ENCODE results near the gene NRXN3.
A peak's percentile ranks its signal among the peaks of the same experiment; 100 is the strongest.

The NRXN3 gene

DNA sequence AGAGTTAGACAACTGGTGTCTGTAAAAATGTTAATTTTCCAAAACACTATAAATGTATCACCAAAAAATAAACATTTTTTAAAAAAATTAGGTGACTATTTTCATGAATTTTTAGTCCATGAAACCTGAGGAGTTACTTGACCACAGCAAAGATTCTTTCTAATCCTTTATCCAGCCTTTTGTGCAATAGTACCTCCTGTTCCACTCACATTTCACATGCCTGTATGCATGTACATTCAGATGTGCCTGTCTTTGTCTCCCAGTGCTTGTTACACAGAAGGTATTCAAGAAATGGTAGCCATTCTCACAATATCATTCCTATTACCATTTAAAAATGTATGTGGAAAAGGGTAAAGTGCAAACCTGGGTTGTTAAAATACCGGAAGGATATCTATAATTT lies 1184.2 kb downstream of the NRXN3 start:
- TF ChIP-seq, protein P1, sequence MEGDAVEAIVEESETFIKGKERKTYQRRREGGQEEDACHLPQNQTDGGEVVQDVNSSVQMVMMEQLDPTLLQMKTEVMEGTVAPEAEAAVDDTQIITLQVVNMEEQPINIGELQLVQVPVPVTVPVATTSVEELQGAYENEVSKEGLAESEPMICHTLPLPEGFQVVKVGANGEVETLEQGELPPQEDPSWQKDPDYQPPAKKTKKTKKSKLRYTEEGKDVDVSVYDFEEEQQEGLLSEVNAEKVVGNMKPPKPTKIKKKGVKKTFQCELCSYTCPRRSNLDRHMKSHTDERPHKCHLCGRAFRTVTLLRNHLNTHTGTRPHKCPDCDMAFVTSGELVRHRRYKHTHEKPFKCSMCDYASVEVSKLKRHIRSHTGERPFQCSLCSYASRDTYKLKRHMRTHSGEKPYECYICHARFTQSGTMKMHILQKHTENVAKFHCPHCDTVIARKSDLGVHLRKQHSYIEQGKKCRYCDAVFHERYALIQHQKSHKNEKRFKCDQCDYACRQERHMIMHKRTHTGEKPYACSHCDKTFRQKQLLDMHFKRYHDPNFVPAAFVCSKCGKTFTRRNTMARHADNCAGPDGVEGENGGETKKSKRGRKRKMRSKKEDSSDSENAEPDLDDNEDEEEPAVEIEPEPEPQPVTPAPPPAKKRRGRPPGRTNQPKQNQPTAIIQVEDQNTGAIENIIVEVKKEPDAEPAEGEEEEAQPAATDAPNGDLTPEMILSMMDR (IDR thresholded peaks at IDR 0.05) = no peak
- no peak overlapping the region for H3K4me3 Mint-ChIP-seq
- peaks cover 3% of the 10 kb centered on the region for H3K36me3 Mint-ChIP-seq (ENCODE audit: low read depth)
- H3K27ac Mint-ChIP-seq = no peak overlapping the region
- H3K27me3 Mint-ChIP-seq (ENCODE audit: low read depth, poor library complexity) = peaks cover 3% of the 10 kb centered on the region
- H3K9me3 Mint-ChIP-seq = no peaks in the 10 kb centered on the region
- H3K4me1 Mint-ChIP-seq = peaks cover 26% of the 10 kb centered on the region
- no peak for DNase-seq

DNA sequence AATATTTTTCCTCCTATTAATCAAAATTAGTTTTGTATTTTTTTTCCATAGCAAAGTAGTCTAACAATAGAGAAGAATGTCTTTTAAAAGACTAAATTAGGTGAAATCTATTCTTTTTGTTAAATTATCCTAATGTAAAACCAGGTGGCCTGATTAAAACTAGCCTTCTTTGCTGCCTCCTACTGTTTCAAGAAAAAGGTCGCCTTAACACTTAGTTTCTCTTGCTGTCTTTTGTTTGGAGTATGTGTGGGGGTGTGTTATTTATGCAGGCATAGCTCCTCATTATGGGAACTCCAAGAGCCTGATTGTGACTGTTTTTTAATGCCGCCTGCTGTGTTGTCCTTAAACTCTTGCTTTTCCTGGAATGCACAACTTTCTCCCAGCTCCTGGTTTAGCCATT lies 1185.9 kb downstream of the NRXN3 start:
- no peaks in the 10 kb centered on the region for H3K36me3 Mint-ChIP-seq (ENCODE audit: low read depth)
- no peaks in the 10 kb centered on the region for H3K9me3 Mint-ChIP-seq
- peak overlapping the region; percentile 22 for H3K27ac Mint-ChIP-seq
- TF ChIP-seq, protein P1 (IDR thresholded peaks at IDR 0.05) = no peak
- H3K27me3 Mint-ChIP-seq (ENCODE audit: low read depth, poor library complexity) = no peaks in the 10 kb centered on the region
- H3K4me3 Mint-ChIP-seq = no peak overlapping the region
- no peak for DNase-seq
- H3K4me1 Mint-ChIP-seq = peaks cover 26% of the 10 kb centered on the region

DNA sequence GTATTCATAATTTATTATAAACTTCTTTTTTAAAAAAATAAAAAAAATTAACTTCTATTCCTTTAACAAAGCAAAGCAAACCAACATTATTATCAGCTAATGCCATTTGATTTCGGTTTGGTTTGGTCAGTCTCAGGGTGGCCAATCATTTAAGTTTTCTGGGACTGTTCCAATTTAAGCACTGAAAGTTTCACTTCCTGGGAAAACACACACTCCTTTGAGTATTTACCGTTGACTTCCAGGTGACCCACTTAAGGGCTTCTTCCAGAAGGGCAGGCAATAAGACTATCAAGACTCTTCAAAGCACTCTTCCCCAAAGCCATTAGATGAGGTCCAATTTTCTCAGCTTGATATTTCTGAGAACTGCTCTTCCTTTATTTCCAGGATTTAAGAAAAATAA lies 1187.1 kb downstream of the NRXN3 start:
- H3K27me3 Mint-ChIP-seq (ENCODE audit: low read depth, poor library complexity) = no peaks in the 10 kb centered on the region
- H3K9me3 Mint-ChIP-seq = no peaks in the 10 kb centered on the region
- H3K4me3 Mint-ChIP-seq = no peak overlapping the region
- no peak overlapping the region for H3K27ac Mint-ChIP-seq
- no peaks in the 10 kb centered on the region for H3K36me3 Mint-ChIP-seq (ENCODE audit: low read depth)
- peaks cover 26% of the 10 kb centered on the region for H3K4me1 Mint-ChIP-seq
- no peak for DNase-seq
- TF ChIP-seq, protein P1 (IDR thresholded peaks at IDR 0.05) = no peak

- DNase-seq = no peak
- Mint-ChIP-seq H3K4me1 (no peaks in the 10 kb centered on the region), H3K27ac (no peak overlapping the region), H3K9me3 (no peaks in the 10 kb centered on the region), H3K27me3 (ENCODE audit: low read depth, poor library complexity) (no peaks in the 10 kb centered on the region), H3K36me3 (ENCODE audit: low read depth) (peaks cover 4% of the 10 kb centered on the region), H3K4me3 (no peak overlapping the region)
- TF ChIP-seq, protein P1 (IDR thresholded peaks at IDR 0.05) = no peak
Measured at GRCh38 chr14:79363291-79363690, 1193.1 kb downstream of the NRXN3 start.

DNA sequence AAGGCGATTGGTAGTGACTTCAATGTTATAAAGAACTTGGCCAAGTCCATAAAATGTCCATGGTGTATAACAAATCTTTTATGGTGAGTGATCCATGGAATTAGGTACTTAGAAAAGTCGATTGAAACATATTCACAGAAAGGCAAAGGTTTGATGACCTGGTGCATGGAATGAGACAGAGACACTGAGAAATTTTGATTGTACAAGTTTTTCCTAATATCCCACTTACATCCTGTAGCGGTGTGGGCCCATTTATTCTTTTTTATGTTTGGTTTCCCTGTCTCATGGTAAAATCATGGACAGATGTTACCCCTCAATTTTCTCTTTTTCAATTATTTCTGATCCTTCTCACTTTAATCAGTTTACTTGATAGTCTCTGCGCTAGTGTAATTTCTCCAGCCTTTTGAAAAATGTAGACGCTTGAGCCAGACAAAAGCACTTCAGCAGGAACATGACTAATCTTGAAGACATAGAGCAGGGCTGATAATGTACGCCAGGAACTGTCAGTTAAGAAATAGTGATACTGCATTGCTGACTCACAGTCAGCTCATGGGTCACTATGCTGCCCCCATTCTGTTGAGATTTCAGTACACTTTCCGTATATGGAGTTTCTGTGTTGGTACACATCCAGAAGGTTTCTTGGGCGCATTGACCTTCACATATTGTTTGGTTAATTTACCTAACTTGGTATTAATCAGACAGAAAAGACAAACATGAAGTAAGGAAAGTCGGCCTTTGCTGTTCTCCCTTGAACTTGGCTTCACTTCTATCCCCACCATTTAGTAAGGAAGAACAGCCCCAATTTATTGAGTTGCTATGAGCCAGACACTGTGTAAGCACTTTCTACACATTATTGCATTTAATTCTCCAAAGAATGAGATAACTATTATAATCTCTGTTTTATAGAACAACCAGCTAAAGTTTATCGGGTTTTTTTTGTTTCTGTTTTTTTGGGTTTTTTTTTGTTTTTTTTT lies 1199.5 kb downstream of the NRXN3 start:
- DNase-seq = no peak
- H3K36me3 Mint-ChIP-seq (ENCODE audit: low read depth) = peaks cover 4% of the 10 kb centered on the region
- H3K4me3 Mint-ChIP-seq = no peak overlapping the region
- no peak overlapping the region for H3K27ac Mint-ChIP-seq
- peaks cover 3% of the 10 kb centered on the region for H3K4me1 Mint-ChIP-seq
- H3K9me3 Mint-ChIP-seq = no peaks in the 10 kb centered on the region
- no peaks in the 10 kb centered on the region for H3K27me3 Mint-ChIP-seq (ENCODE audit: low read depth, poor library complexity)
- TF ChIP-seq, protein P1 (IDR thresholded peaks at IDR 0.05) = no peak

DNA sequence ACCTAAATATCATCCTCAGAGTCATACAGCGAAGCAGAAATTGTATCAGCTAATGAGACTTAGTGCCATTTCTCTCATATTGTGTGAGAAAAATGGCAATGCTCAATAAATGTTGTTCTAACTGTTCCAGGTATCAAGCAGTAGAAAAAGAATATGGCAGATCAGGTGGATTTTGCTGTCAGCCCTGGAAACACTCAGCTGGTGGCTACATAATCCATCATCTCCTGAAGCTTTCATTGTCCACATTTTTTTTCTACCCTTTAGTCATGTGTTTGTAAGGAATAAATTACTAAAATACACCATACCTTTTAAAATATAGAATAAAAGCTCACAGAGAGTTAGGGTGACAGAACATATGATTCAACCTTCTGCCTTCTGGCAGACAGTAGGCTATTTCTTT lies 1200.8 kb downstream of the NRXN3 start:
- no peak for DNase-seq
- Mint-ChIP-seq H3K4me3 (no peak overlapping the region), H3K4me1 (peaks cover 14% of the 10 kb centered on the region), H3K27ac (no peak overlapping the region), H3K27me3 (ENCODE audit: low read depth, poor library complexity) (no peaks in the 10 kb centered on the region), H3K9me3 (no peaks in the 10 kb centered on the region), H3K36me3 (ENCODE audit: low read depth) (peaks cover 4% of the 10 kb centered on the region)
- TF ChIP-seq, protein P1 (IDR thresholded peaks at IDR 0.05) = no peak

Measured in nephron progenitor cell (in vitro differentiated cells).